HL-60 (cell line): ENCODE data around the gene NECTIN2.
A peak's percentile ranks its signal among the peaks of the same experiment; 100 is the strongest.

Source experiments
- DNase-seq, 2 experiments: peaks; one replicate each; pipeline ENCODE4 v3.0.0-alpha.2; 2010 to 2020; ENCODE audit warnings: low read depth in 1 of 2, low spot score in 1 of 2
- H3K27ac ChIP-seq: fragments of 250-450 bp; sonication (Bioruptor Pico); replicated peaks from 2 replicates; pipeline ENCODE4 v1.5.1; 2020; ENCODE audit warnings: mild to moderate bottlenecking, moderate library complexity
- H3K27me3 ChIP-seq: fragments of 250-450 bp; sonication (Bioruptor Pico); 2 replicates; pipeline ENCODE4 v1.5.1; 2021; ENCODE audit warnings: mild to moderate bottlenecking, moderate library complexity; ENCODE audit not compliant: insufficient read depth, poor library complexity, severe bottlenecking
- H3K4me3 ChIP-seq: replicated peaks from 2 replicates; pipeline ENCODE4 v1.5.1; 2011; ENCODE audit warnings: mild to moderate bottlenecking, control low read depth, low read length; ENCODE audit not compliant: insufficient read depth
- GABPA ChIP-seq: IDR thresholded peaks from 2 replicates; pipeline ENCODE4 v1.6.1; 2012; ENCODE audit warnings: low read depth
- POLR2AphosphoS5 ChIP-seq: IDR thresholded peaks from 2 replicates; pipeline ENCODE4 v1.6.1; 2012; ENCODE audit warnings: low read depth
- SPI1 ChIP-seq: IDR thresholded peaks from 2 replicates; pipeline ENCODE4 v1.6.1; 2012; ENCODE audit warnings: low read depth, mild to moderate bottlenecking, borderline replicate concordance
- TF ChIP-seq, protein P1 (sequence below): IDR thresholded peaks from one replicate; pipeline ENCODE4 v1.5.1; 2011; ENCODE audit warnings: low read length, control low read depth, inconsistent platforms; ENCODE audit not compliant: insufficient read depth
- TF ChIP-seq, protein P2 (sequence below): IDR thresholded peaks from 2 replicates; pipeline ENCODE4 v1.6.1; 2012; ENCODE audit warnings: low read depth; ENCODE audit not compliant: insufficient replicate concordance

Gene NECTIN2

DNA sequence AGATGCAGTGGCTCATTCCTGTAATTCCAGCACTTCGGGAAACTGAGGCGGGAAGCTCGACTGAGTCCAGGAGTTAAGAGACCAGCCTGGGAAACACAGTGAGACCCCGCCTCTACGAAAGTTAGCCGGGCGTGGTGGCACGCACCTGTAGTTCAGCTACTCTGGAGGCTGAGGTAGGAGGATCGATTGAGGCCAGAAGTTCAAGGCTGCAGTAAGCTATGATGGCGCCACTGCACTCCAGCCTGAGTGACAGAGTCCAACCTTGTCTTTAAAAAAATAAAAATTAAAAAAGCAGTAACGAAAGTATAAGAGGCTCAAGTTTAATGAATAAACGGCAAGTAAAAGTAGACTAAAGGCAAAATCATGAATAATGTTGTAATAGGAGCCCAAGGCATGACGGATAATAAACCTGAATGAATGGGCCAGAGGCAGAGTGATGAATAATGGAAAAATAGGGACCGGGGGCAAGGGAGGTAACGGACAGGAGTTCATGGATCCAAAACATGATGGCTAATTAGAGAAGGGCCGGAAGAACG is 43.8 kb downstream of the NECTIN2 start:
- H3K27ac ChIP-seq = peak overlapping the region; percentile 82
- no peaks in the 10 kb centered on the region for H3K27me3 ChIP-seq
- DNase-seq = no peak
- TF ChIP-seq POLR2AphosphoS5 (no peak), GABPA (no peak)
- TF ChIP-seq, protein P1, sequence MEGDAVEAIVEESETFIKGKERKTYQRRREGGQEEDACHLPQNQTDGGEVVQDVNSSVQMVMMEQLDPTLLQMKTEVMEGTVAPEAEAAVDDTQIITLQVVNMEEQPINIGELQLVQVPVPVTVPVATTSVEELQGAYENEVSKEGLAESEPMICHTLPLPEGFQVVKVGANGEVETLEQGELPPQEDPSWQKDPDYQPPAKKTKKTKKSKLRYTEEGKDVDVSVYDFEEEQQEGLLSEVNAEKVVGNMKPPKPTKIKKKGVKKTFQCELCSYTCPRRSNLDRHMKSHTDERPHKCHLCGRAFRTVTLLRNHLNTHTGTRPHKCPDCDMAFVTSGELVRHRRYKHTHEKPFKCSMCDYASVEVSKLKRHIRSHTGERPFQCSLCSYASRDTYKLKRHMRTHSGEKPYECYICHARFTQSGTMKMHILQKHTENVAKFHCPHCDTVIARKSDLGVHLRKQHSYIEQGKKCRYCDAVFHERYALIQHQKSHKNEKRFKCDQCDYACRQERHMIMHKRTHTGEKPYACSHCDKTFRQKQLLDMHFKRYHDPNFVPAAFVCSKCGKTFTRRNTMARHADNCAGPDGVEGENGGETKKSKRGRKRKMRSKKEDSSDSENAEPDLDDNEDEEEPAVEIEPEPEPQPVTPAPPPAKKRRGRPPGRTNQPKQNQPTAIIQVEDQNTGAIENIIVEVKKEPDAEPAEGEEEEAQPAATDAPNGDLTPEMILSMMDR = no peak
- peak overlapping the region; percentile 37 for H3K4me3 ChIP-seq

DNA sequence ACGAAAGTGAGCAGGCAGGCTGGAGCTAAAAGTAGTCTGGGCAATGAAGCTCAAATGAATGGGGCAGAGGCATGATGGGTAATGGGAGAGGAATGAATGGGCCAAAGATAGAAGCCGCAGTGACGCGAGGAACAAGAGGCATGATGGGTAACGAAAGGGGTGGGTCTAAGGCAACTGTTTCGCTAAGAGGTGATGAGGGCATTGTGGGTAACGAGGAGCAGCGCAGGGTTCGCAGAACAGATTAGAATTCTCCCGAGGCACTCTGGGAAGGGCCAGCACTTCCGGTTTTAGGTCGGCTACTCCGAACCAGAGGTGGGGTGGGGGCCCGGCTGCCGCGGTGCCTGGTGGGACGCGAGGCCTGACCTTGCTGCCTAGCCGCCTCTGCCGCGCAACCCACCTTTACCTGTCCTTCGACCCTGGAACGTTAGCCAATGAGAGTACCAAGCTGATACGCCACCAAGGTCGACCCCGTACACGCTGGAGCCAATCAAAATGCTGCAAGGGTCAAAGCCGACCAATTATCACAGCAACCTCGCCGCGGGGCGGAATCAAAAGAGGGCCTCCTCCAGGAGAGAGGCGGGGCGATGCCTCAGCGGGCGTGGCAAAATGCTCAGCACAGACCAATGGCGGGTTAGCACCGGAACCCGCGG is 44.4 kb downstream of the NECTIN2 start:
- Histone ChIP-seq H3K27ac (peak overlapping the region; percentile 82), H3K27me3 (no peaks in the 10 kb centered on the region), H3K4me3 (peak overlapping the region; percentile 37)
- TF ChIP-seq, protein P2, sequence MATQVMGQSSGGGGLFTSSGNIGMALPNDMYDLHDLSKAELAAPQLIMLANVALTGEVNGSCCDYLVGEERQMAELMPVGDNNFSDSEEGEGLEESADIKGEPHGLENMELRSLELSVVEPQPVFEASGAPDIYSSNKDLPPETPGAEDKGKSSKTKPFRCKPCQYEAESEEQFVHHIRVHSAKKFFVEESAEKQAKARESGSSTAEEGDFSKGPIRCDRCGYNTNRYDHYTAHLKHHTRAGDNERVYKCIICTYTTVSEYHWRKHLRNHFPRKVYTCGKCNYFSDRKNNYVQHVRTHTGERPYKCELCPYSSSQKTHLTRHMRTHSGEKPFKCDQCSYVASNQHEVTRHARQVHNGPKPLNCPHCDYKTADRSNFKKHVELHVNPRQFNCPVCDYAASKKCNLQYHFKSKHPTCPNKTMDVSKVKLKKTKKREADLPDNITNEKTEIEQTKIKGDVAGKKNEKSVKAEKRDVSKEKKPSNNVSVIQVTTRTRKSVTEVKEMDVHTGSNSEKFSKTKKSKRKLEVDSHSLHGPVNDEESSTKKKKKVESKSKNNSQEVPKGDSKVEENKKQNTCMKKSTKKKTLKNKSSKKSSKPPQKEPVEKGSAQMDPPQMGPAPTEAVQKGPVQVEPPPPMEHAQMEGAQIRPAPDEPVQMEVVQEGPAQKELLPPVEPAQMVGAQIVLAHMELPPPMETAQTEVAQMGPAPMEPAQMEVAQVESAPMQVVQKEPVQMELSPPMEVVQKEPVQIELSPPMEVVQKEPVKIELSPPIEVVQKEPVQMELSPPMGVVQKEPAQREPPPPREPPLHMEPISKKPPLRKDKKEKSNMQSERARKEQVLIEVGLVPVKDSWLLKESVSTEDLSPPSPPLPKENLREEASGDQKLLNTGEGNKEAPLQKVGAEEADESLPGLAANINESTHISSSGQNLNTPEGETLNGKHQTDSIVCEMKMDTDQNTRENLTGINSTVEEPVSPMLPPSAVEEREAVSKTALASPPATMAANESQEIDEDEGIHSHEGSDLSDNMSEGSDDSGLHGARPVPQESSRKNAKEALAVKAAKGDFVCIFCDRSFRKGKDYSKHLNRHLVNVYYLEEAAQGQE = peak; percentile 67
- peak; percentile 40 for TF ChIP-seq GABPA
- peak; percentile 88 for TF ChIP-seq POLR2AphosphoS5
- TF ChIP-seq, protein P1 = no peak
- peak; percentile 87 for TF ChIP-seq SPI1
- peak; percentile 100 for DNase-seq

DNA sequence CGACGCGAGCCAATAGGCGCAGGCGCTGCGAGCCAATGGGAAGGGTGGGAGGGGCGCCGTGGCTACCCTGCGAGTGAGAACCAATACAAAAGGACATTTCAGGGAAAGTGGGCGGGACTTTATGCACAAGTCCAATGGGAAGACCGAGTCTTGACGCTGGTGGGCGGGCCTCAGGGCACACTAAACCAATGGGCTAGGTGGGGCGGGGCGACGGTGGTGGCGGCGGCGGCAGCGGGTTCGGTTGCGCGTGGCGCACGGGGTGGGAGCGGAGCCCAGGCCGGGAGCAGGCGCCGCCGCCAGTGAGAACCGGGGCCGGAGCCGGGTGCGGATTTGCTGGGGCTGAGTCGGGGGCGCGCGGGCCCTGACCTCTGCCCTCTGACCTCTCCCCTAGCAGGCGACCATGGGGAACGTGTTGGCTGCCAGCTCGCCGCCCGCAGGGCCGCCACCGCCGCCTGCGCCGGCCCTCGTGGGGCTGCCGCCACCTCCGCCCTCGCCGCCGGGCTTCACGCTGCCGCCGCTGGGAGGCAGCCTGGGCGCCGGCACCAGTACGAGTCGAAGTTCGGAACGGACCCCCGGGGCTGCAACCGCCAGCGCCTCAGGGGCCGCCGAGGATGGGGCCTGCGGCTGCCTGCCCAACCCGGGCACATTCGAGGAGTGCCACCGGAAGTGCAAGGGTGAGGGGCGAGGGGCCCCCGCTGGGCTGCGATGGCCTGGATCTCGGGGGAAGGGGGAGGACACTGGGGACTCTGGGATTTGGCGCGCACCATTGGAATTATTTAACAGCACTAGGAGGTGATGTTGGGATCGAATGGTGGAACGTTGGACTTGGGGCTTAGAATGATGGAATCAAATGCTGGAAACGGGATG is 45.2 kb downstream of the NECTIN2 start, which contains the start of gene TOMM40:
TOMM40 (plus strand) TSS at position 239 of the 867 bp plus-strand sequence; CDS start at position 401, 162 bp downstream.
- no peaks in the 10 kb centered on the region for H3K27me3 ChIP-seq
- TF ChIP-seq, protein P1 = no peak
- TF ChIP-seq POLR2AphosphoS5 = peak; percentile 71
- TF ChIP-seq, protein P2 = no peak
- TF ChIP-seq GABPA = peak; percentile 14; the same call in 1 of the 2 replicates
- no peak for DNase-seq
- H3K4me3 ChIP-seq = peak within 1 kb of the TSS; percentile 66
- H3K27ac ChIP-seq = peak within 1 kb of the TSS; percentile 89
